ENCODE measurements around the gene SLC17A8.
A peak's percentile ranks its signal among the peaks of the same experiment; 100 is the strongest.

SLC17A8 gene

GRCh38 chr12:100383586-100384558, 27.0 kb downstream of the SLC17A8 start:
- H3K27ac ChIP-seq, result no peak overlapping the region
- no peak for TF ChIP-seq CTCF (IDR thresholded peaks at IDR 0.05)
- no peak for TF ChIP-seq ZFX (IDR thresholded peaks at IDR 0.05; ENCODE audit: borderline replicate concordance)

GRCh38 chr12:100384559-100384935, 27.7 kb downstream of the SLC17A8 start:
- TF ChIP-seq ZFX (IDR thresholded peaks at IDR 0.05; ENCODE audit: borderline replicate concordance), result no peak
- no peak for TF ChIP-seq CTCF (IDR thresholded peaks at IDR 0.05)
- no peak overlapping the region for H3K27ac ChIP-seq

- no peak for TF ChIP-seq ZFX (IDR thresholded peaks at IDR 0.05; ENCODE audit: borderline replicate concordance)
- TF ChIP-seq CTCF (IDR thresholded peaks at IDR 0.05), result no peak
- no peak overlapping the region for H3K27ac ChIP-seq
Observed at GRCh38 chr12:100388382-100388781, 31.5 kb downstream of the SLC17A8 start.

GRCh38 chr12:100391856-100392255, 35.0 kb downstream of the SLC17A8 start:
- TF ChIP-seq CTCF (IDR thresholded peaks at IDR 0.05) (peak; percentile 46), ZFX (IDR thresholded peaks at IDR 0.05; ENCODE audit: borderline replicate concordance) (no peak)

GRCh38 chr12:100393200-100393599, 36.3 kb downstream of the SLC17A8 start:
- H3K27ac ChIP-seq, result no peak overlapping the region
- no peak for TF ChIP-seq ZFX (IDR thresholded peaks at IDR 0.05; ENCODE audit: borderline replicate concordance)
- TF ChIP-seq CTCF (IDR thresholded peaks at IDR 0.05), result no peak

More at GRCh38 chr12:100391856-100392255, 35.0 kb downstream of the SLC17A8 start:
- H3K27ac ChIP-seq, result no peak overlapping the region

- TF ChIP-seq CTCF (IDR thresholded peaks at IDR 0.05) (no peak), ZFX (IDR thresholded peaks at IDR 0.05; ENCODE audit: borderline replicate concordance) (no peak)
- H3K27ac ChIP-seq, result no peak overlapping the region
Observed at GRCh38 chr12:100395811-100396210, 38.9 kb downstream of the SLC17A8 start.

- H3K27ac ChIP-seq, result no peak overlapping the region
- TF ChIP-seq ZFX (IDR thresholded peaks at IDR 0.05; ENCODE audit: borderline replicate concordance) (no peak), CTCF (IDR thresholded peaks at IDR 0.05) (no peak)
Observed at GRCh38 chr12:100398307-100398706, 41.4 kb downstream of the SLC17A8 start.
